ELR (cell line): ENCODE data around the gene NYNRIN.
A peak's percentile ranks its signal among the peaks of the same experiment; 100 is the strongest.

ENCODE experiments used
- DNase-seq: peaks from one replicate; pipeline ENCODE4 v3.0.0-alpha.2; 2015; ENCODE audit warnings: low read depth

NYNRIN gene

DNA sequence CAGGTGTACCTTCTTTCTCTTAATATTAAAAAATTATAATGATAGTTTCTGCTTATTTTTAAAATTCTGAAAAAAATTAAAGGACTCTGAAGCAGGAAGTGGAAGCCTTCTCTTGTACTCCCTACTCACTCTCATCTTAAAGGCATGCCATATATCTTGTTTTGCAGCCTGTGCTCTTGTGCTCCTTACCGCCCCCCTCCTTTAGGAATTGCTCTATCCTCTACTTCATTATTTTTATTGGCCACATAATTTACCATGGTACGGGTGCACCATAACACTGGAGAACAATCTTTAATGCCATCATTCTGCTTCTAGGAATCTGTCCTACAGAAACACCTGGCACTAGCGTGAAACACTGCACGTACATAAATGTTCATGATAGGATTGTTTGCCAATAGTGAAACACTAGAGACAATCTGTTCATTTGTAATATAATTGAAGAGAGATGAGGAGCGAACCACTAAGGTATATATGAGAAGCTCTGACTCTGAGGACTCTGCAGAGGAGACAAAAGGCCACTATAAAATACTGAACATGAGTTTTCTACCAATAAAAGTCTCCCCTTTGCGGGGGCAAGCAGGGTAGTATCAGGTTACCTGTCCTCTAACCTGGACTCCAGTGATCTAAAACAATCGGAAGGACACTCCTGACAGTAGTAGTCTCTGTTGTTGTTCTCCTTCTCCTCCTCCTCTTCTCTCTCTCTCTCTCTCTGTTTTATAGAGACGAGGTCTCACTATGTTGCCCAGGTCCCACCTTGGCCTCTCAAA, 6.3 kb upstream of the NYNRIN start:
- peak; percentile 51 for DNase-seq

DNA sequence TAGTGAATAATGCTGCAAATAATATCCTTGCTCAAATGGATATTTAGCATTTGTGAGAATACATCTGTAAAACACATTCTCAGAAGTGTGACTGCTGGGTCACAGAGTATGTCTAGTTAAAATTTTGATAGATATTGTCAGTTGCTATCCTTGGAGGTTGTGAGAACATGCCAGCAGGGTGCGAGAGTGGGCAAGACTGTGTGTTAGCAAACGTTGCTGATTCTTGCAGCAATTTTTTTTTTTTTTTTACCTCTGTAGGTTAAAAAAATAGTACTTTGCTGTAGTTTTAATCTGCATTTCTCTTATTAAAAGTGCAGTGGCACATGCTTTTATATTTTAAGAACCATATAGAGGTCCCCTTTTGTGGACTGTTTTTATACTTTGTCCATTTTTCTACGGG, 4.5 kb upstream of the NYNRIN start:
- DNase-seq, result no peak

DNA sequence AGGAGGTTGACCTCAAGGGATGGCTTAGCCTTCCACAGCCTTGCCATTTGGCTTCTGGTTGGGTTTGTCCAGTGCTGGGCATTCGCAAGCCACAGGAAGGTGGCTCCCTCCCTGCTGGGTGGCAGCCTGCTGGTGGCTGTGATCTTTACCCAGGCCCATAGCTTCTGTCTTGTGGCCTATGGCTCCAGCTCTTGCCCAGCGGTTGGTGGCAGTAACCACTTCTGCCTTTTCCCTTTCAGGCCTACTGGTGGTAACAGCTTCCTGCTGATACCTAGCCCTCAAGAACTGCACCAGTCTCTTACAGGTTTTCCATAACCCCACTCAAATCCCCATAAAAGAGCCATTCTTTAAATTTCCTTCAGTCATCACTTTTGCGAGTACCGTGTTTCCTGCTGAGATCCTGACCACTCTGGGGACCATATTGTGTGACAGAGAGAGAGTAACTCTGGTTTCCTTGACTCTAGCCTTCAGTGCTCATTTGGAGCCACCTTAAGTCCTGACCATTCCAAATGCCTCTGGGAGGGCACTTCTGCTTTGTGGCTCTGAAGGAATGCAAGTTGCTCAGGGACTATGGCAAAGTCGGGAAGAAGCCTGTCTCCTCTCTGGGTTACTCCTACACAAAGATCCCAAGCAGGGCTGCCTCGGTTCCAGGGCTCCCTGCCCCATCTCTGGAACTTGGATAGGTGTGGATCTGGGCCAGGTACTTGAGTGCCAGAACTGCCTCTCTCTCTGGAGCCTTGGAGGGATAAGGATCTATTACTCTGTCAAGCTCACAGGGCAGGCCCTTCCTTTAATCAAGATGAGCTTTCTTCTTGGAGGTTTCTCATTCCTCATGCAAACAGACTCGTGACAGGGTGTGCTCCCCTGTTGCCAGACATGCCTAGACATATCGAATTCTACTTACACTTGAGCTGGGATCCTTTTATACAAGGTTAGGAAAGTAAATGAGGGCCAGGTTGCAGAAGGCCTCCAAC, 2.9 kb upstream of the NYNRIN start:
- DNase-seq, result no peak

DNA sequence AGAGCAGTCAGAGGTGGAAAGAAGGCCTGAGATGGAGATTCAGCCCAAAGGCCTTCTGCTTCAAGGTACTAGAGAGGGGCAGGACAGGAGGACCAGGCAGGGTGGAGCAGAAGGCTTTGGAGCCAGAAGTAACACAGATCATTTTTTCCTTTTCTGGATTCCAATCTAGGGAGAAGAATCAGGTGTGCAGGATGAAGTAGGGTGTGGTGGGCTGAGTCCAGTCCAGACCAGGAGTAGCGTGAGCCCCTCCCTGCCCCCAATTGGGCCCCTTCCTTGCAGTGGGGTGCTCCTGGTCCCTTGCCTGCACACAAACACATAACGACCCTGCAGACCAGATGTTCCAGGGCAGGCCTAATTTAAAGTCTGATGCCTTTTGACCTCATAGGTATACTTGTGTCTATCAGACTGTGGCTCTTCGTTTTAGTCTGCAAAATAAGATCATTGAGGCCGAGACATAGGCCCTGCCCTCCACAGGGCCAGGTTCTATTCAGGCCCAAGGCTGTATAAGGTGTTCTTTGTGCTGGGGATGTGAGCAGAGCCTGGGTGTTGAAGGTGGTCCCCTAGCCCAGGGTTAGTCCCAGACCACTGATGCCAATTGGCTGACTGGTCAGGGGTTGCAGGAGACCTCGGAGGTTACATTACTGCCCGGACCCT, 1.0 kb upstream of the NYNRIN start:
- DNase-seq, result no peak

DNA sequence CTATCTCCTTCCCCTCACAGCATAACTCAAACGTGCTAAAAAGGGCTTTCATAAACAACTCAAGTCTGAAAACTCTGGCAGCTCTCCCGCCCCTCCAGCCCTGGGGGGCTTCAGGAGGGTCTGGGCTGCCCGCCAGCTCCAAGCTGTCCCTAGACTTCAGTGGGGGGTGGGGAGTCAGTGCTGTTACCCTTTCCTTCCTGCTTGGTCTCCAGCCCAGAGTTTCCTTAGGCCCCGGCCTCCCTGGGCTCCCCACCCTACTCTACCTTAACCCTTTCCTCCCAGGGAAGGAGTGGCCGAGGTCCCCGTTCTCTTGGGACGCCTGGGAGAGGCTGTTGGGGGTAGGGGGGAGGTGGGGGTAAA, 530 bp upstream of the NYNRIN start:
- DNase-seq, result no peak

DNA sequence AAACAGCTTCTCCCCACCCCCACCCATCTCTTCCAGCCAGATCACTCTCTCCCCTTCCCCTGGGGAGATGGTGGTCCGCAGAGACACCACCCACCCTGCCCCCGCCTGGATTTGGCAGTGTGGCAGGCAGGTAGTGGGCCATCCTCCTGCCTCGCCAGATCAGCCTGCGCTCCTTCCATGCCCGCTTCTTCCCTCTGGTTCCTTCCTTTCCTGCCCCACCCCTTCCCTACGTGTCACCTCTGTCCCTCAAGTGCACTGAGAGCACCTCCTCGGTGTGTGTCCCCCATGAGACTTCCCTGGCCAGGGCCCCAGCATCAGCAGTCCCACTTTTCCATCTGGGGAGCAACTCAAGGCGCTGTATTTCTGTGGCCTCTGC, 632 bp downstream of the NYNRIN start:
- no peak for DNase-seq

DNA sequence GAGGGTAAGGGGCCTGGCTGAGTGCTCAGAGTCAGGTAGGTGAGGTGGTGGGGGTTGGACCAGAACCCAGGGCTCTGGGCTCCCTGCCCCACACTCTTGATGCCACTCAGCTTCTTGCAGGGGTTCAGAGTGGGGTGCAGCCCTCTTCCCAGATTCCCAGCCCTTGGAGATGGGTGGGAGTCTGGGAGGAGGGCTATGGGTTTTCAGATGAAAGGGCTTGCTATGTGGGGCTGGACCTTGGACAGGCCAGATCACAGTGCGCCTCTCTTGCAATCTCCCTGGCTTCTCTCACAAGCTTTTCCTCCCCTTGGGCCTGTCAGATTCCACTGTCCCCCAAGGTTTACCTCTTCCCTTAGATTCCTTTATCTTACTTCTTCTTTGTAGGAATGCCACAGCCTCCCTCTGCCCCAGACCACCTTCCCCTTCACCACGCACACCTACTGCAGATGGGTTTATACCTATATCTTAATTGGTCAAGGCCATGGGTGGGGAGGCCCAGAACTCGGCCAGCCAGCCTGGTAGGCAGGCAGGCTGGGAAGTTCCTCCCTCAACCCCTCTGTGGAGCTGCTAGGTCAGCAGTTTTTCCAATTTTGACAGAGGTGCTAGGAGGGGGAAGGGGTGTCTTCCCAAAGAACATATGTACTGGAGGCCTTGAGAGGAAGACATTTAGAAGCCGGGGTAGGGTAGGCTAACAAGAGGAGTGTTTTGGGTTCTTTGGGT, 1.4 kb downstream of the NYNRIN start:
- DNase-seq, result no peak

DNA sequence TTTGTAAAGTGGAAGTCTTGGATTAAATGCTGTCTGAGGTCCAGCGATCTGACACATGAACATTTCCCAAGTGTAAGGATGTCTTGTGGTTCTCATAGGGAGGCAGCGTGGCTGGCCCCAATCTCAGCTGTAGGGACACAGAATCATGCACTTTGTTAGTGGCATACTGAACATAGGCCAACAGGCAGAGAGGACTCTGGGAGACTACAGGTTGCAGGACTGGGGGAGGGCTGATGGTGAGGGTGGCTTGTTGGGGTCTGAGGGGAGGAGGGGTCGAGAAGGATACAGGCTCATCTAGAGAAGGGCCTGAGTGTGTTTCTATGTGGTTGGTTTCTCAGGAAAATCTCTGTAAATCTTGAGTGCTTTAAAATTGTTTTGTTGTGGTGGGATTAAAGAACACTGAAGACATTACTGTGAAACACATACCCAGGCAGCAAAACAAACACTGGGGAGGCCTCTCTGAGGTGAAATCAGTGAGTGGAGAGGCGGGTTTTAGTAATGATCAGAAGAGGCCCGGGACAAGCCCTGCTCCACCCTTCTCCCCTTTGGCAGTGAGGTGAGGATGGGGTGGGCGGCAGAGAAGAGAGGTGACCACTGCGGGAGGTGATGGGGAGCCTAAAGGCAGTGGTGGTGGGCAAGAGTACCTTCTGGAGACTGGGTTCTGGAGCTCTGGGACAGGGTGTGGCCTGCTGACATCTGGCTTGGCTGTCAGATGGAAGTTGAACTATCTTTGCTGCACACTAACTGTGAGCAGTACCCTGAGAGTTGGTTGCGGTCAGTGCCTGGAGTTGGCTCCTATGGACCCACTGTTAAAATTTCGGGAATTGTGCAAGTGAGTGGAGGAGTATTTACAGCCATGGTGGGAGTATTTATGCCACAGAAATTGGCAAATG, 3.3 kb downstream of the NYNRIN start:
- no peak for DNase-seq

DNA sequence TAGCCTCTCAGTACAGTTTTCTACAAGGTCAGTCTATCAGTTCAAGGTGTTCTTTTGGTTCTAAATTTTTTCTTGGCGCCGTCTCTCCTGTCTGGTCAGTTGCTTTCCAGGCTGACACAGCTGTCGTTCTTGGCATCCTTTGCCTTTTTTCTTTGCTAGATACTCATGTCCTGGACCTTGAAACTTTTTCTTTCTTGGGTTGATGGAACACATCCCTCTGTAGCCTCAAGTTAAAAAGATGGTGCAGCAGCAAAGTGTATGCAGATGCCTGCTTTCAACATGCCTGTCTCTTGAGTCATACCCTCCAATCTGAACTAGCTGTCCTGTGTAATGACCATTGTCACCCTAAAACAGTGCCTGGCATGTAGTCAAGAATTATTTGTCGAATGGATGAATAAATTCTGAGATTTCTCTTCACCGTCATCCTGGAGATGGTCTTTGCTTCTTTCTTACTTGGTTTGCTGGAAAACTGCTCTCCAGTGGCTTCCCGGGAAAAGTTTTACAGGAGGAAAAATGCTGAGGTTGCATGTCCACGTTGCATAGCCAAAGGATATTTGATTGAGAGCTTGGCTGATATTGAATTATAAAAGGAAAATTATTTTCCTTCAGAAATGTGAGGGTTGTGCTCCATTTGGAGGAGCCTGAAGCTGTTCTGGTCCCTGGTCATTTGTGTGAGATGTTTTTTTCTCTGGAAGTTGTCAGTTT, 4.6 kb downstream of the NYNRIN start:
- peak; percentile 46 for DNase-seq

DNA sequence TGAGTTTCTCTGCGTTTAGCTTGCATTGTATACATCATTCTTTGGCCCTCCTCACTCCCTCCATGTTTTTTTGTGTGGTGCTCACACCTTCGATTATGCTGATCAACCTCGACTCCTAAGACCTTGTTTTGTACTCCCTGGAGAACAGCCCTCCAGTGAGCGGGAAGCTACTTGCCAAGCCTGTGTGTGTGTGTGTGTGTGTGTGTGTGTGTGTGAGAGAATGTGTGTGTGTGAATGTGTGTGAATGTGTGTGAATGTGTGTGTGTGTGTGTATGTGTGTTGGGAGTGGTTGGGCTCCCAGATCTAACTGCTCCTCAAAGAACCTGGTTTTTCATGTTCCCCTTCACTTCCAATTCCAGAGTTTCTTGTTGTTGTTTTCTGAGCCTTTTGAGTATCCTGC, 6.0 kb downstream of the NYNRIN start:
- DNase-seq, result no peak

DNA sequence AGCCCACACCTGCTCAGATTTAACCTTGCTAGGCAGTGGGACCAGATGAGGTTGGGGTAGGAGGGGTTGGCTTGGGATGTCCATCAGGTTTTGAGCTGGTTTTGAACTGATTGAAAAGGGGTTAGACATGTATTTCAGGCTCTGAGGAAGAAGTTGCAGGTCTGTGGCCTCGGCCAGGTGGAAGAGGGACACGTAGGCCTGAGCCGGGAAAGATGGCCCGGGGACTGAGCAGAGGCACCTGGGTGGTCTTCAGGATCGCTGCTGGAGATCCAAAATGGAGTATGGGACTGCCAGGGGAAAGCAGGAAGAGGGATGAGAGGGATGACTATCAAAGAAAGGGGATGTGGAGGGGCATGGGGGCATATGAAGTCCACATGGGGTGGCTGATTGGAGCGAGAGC, 7.6 kb downstream of the NYNRIN start:
- no peak for DNase-seq

DNA sequence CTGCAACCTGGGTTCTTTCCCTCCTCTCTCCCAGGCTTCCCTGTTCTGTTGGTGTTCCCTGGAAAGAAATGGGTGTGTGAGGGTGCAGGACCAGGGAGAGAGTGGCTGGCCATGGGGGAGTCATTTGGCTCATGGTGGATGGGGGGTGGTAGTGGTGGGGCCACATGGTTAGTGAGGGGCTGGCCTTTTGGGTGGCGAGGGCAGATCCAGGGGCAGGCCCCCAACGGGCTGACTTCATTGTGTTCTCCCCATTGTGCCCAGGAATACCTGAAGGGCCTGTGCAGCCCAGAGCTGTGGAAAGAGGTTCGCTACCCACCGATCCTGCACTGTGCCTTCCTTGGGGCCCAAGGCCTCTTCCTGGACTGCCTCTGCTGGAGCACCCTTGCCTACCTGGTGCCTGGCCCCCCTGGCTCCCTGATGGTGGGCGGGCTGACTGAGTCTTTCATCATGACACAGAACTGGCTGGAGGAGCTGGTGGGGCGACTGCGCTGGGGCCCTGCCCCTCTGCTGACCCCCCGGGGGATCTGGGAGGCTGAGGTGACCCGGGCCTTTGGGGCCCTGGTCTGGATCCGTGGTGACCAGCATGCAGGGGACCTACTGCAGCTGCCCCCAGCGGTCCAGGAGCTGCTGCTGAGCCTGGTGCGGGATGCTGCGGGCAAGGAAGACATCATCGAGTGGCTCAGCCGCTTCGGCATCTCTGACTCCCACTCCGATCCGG, 9.0 kb downstream of the NYNRIN start:
- no peak for DNase-seq

DNA sequence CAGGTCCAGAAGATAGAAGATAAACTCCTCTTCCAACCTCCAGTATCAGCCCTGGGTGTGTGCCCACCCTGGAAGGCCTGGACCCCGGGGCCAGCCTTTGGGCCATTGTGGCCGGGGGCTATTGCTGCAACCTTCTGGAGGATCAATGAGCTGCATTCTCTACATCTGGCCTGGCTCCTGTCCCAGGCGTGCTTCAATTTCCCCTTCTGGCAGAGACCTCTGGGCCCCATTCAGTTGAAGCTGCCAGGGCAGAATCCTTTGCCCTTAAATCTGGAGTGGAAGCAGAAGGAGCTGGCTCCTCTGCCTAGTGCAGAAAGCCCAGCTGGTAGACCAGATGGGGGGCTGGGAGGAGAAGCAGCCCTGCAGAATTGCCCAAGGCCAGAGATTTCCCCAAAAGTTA, 10.0 kb downstream of the NYNRIN start:
- DNase-seq, result no peak

DNA sequence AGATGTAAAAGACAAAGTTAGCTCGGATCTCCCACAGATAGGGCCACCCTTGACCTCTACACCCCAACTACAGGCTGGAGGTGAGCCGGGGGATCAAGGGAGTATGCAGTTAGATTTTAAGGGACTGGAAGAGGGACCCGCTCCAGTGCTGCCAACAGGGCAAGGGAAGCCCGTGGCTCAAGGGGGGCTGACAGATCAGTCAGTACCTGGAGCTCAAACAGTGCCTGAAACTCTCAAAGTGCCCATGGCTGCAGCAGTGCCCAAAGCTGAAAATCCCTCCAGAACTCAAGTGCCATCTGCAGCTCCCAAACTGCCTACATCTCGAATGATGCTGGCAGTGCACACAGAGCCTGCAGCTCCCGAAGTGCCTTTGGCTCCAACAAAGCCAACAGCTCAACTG, 10.4 kb downstream of the NYNRIN start:
- no peak for DNase-seq

DNA sequence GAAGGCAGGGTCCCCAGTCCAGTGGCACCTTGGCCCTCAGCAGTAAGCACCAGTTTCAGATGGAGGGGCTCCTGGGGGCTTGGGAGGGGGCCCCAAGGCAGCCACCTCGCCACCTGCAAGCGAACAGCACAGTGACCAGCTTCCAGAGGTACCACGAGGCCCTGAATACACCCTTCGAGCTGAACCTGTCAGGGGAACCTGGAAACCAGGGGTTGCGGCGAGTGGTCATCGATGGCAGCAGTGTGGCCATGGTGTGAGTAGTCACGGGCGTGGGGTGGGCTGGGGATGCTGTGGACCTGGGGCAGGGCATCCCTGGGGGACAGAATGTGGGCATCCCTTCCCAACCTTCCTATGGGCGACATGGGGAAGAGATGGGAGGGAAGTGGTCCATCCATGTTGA, 11.2 kb downstream of the NYNRIN start:
- DNase-seq, result no peak

DNA sequence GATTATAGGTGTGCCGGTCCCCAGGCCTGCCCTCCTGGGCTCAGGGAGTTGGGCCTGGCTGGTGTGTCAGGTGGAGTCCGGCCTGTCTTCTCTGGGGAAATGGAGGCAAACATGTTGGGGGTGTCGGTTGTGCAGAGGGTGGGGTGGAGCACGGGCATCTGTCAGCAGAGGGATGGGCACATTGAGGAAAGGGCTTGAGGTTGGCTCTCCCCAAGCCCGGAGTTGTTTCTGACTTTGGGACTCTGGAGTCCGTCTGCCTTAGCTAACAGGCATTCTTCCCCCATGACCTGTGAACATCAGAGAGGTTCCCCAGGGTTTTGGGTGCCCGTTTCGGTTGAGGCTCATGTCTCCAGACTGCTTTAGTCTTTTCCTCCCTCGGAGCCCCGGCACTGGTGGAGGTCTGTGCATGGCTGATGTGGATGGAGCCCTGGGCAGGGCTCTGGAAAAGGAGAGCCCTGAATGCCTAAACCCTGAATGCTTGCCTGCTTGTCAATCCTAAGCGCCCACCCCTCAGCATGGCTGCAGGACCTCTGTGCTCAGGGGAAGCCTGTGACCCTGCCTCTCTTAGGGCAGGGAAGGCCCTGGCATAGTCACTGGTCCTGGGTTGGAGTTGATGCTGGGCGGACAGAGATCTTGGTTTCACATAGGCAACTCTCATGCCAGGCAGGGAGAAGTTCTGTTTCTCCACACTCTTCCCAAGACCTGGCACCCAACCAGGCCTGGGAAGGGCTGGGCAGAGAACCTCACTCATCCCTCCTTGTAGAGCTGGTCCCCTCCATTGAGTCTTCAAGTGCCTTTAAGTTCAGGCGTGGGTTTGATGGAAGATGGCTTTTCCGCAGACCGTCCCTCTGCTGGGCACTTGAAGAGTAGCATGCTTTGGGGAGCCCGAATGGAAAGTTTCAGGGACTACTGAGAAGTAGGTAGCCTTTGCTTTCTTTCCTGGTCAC, 12.9 kb downstream of the NYNRIN start:
- DNase-seq, result peak; percentile 66

DNA sequence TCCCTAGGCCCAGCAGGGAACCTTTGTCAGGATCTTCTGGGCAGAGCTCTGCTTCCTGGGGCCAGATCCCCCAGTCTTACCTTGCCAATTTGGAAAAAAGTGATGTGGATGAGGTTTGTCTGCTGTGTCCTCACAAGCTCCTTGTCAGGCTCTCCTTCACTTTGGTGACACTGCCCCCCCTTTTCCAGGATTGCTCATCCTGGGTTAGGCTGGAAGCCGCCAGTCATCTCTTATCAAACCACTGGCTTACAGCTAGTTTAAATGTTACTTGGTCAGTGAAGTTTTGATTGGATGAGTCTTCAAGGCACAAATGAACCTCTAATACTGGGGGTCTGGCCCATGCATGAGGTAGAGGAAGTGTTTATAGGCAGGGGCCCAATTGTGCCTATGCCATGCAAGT, 15.3 kb downstream of the NYNRIN start:
- no peak for DNase-seq

DNA sequence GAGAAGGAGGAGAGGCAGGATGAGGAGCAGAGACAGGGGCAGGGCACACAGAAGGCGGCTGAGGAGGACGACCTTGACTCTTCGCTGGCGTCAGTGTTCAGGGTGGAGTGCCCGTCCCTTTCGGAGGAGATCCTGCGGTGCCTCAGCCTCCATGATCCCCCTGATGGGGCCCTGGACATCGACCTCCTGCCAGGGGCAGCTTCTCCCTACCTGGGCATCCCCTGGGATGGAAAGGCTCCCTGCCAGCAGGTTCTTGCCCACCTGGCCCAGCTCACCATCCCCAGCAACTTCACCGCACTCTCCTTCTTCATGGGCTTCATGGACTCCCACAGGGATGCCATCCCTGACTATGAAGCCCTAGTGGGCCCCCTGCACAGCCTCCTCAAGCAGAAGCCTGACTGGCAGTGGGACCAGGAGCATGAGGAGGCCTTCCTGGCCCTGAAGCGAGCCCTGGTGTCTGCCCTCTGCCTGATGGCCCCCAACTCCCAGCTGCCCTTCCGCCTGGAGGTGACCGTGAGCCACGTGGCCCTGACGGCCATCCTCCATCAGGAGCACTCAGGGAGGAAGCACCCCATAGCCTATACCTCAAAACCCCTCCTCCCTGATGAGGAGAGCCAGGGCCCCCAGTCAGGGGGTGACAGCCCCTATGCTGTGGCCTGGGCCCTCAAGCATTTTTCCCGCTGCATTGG, 16.1 kb downstream of the NYNRIN start:
- DNase-seq, result no peak
